ENCODE results near the gene FYB1. TPM values are rescaled to one million over a fixed set of nuclear protein-coding genes. Genes with fewer than 3 reads are reported as not detected.

Gene FYB1
- total RNA-seq, 2 experiments from 2014 or later: 0.16 TPM; not detected in 1

GRCh38 chr5:39137391-39137790 lies 82.0 kb downstream of the FYB1 start:
- no peak overlapping the region for H3K4me2 ChIP-seq (ENCODE audit: low read length)
- CTCF ChIA-PET (ENCODE audit: unreplicated experiment): no interaction called here
- BruUV-seq (replicated peaks): no TSS peak

GRCh38 chr5:39132792-39133191 lies 86.6 kb downstream of the FYB1 start:
- ChIA-PET POLR2A (interaction anchor here (1.0 kb wide), 1 partner anchor 9 kb away, joined by 3 read pairs; no protein-coding TSS in a partner anchor), CTCF (ENCODE audit: unreplicated experiment) (no interaction called here)
- H3K36me3 ChIP-seq (ENCODE audit: insufficient read depth, low read length): no peaks in the 10 kb centered on the region
- intact Hi-C loops (cut with micrococcal nuclease; ENCODE audit: unreplicated experiment): no loop called here
- no peaks in the 10 kb centered on the region for H3K9me2 ChIP-seq (ENCODE audit: insufficient read depth, low read length)
- no peak for DNase-seq (ENCODE audit: low spot score)
- H3K4me1 ChIP-seq (ENCODE audit: insufficient read depth, low read length, poor library complexity, severe bottlenecking): no peaks in the 10 kb centered on the region
- H4K20me1 ChIP-seq (ENCODE audit: insufficient read depth, low read length): no peaks in the 10 kb centered on the region
- H3K4me3 ChIP-seq (ENCODE audit: low read depth, low read length, poor library complexity, severe bottlenecking): no peak overlapping the region
- BruUV-seq (replicated peaks): no TSS peak
- no peak for TF ChIP-seq CTCF (conservative IDR thresholded peaks at IDR 0.05; ENCODE audit: low read length)
- no peaks in the 10 kb centered on the region for H3K9me3 ChIP-seq (ENCODE audit: low read length)
- H3K79me2 ChIP-seq (ENCODE audit: insufficient read depth, low read depth, low read length): no peaks in the 10 kb centered on the region
- H3K27ac ChIP-seq (ENCODE audit: low read depth, low read length, poor library complexity, severe bottlenecking): no peak overlapping the region
- no peak overlapping the region for H2AFZ ChIP-seq (ENCODE audit: low read length)
- H3K4me2 ChIP-seq (ENCODE audit: low read length): no peak overlapping the region

More at GRCh38 chr5:39137391-39137790, 82.0 kb downstream of the FYB1 start:
- Histone ChIP-seq H3K27ac (ENCODE audit: low read depth, low read length, poor library complexity, severe bottlenecking) (no peak overlapping the region), H3K4me1 (ENCODE audit: insufficient read depth, low read length, poor library complexity, severe bottlenecking) (no peaks in the 10 kb centered on the region), H2AFZ (ENCODE audit: low read length) (no peak overlapping the region), H3K36me3 (ENCODE audit: insufficient read depth, low read length) (no peaks in the 10 kb centered on the region), H3K9me3 (ENCODE audit: low read length) (no peaks in the 10 kb centered on the region), H3K9me2 (ENCODE audit: insufficient read depth, low read length) (no peaks in the 10 kb centered on the region), H3K4me3 (ENCODE audit: low read depth, low read length, poor library complexity, severe bottlenecking) (no peak overlapping the region), H3K79me2 (ENCODE audit: insufficient read depth, low read depth, low read length) (no peaks in the 10 kb centered on the region), H4K20me1 (ENCODE audit: insufficient read depth, low read length) (no peaks in the 10 kb centered on the region)
- POLR2A ChIA-PET: no interaction called here
- DNase-seq (ENCODE audit: low spot score): no peak
- TF ChIP-seq EZH2phosphoT487 (IDR thresholded peaks at IDR 0.05; ENCODE audit: borderline replicate concordance, low read depth, low read length): no peak
- TF ChIP-seq CTCF (conservative IDR thresholded peaks at IDR 0.05; ENCODE audit: low read length): no peak
- intact Hi-C loops (cut with micrococcal nuclease; ENCODE audit: unreplicated experiment): no loop called here

GRCh38 chr5:39132128-39132447 lies 87.3 kb downstream of the FYB1 start:
- H4K20me1 ChIP-seq (ENCODE audit: insufficient read depth, low read length): no peaks in the 10 kb centered on the region
- POLR2A ChIA-PET: no interaction called here

More at GRCh38 chr5:39132128-39132447, 87.3 kb downstream of the FYB1 start:
- Histone ChIP-seq H3K4me2 (ENCODE audit: low read length) (no peak overlapping the region), H3K36me3 (ENCODE audit: insufficient read depth, low read length) (no peaks in the 10 kb centered on the region), H3K9me2 (ENCODE audit: insufficient read depth, low read length) (no peaks in the 10 kb centered on the region), H3K79me2 (ENCODE audit: insufficient read depth, low read depth, low read length) (no peaks in the 10 kb centered on the region), H3K4me3 (ENCODE audit: low read depth, low read length, poor library complexity, severe bottlenecking) (no peak overlapping the region), H3K27ac (ENCODE audit: low read depth, low read length, poor library complexity, severe bottlenecking) (no peak overlapping the region), H2AFZ (ENCODE audit: low read length) (no peak overlapping the region), H3K9me3 (ENCODE audit: low read length) (no peaks in the 10 kb centered on the region), H3K4me1 (ENCODE audit: insufficient read depth, low read length, poor library complexity, severe bottlenecking) (no peaks in the 10 kb centered on the region)
- no TSS peak for BruUV-seq (replicated peaks)
- intact Hi-C loops (cut with micrococcal nuclease; ENCODE audit: unreplicated experiment): no loop called here
- TF ChIP-seq EZH2phosphoT487 (IDR thresholded peaks at IDR 0.05; ENCODE audit: borderline replicate concordance, low read depth, low read length): no peak
- TF ChIP-seq CTCF (conservative IDR thresholded peaks at IDR 0.05; ENCODE audit: low read length): no peak
- no peak for DNase-seq (ENCODE audit: low spot score)
- CTCF ChIA-PET (ENCODE audit: unreplicated experiment): no interaction called here
